ELF-1 (cell line): ENCODE measurements around the gene DICER1.

Source experiments
- DNase-seq: peaks from one replicate; pipeline ENCODE4 v3.0.0-alpha.2; 2016; ENCODE audit warnings: low read depth, low spot score

DICER1 gene

GRCh38 chr14:95040708-95041476 is 116.4 kb downstream of the DICER1 start:
- DNase-seq, result no peak

GRCh38 chr14:95039993-95040348 is 117.4 kb downstream of the DICER1 start:
- DNase-seq, result no peak

- no peak for DNase-seq
Observed at GRCh38 chr14:95039259-95039992, 117.9 kb downstream of the DICER1 start.

- DNase-seq, result no peak
Observed at GRCh38 chr14:95038521-95039250, 118.6 kb downstream of the DICER1 start.

GRCh38 chr14:95037273-95037672 is 120.1 kb downstream of the DICER1 start:
- no peak for DNase-seq
